ENCODE measurements around the gene RNF34. TPM values are rescaled to one million over a fixed set of nuclear protein-coding genes. Genes with fewer than 3 reads are reported as not detected.

The RNF34 gene
- polyA plus RNA-seq, 1 of the 3 experiments (the other 2 are of a cell fraction): 29.4 TPM

DNA sequence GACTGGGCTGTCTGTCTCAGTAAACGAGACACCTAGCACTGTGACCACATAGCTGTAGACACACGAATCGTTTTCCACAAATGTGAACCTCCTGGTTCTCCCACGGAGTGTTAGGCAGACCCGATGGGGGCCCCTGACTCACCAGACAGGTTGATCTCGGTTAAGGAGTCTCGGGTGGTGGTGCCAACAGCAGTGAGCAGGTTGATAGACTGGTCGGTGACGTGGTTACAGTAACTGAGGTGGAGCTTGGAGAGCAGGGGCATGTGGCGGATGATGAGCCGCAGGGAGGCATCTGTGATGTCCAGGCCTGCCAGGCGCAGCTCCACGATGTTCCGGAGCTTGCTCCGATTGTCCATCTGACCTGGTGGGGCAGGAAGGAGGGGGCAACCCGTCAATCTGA, 39.8 kb downstream of the RNF34 start:
- H2AFZ ChIP-seq (ENCODE audit: low read depth): no peak overlapping the region
- DNase-seq: peak; percentile 12
- H3K4me2 ChIP-seq: no peak overlapping the region
- ChIA-PET CTCF (interaction anchor here (0.7 to 3.8 kb wide), 3 partner anchors 8 to 105 kb away, joined by 3 to 27 read pairs (median 6); no protein-coding TSS in a partner anchor), POLR2A (no interaction called here)
- WGBS (ENCODE audit: low lambda C conversion rate): 100% methylated on average over 6 of the region's 16 CpGs
- no peaks in the 10 kb centered on the region for H3K27me3 ChIP-seq (ENCODE audit: insufficient read depth)
- H3K9me2 ChIP-seq: no peaks in the 10 kb centered on the region
- peaks cover 30 to 40% of the 10 kb centered on the region in 2 experiments for H3K36me3 ChIP-seq (replicated peaks in 1 of 2; ENCODE audit: control insufficient read depth in 1 of 2, insufficient read depth in 2 of 2, low read length in 1 of 2)
- peaks cover 0 to 2% of the 10 kb centered on the region in 2 experiments; a peak in 1 of 4 replicates for H3K4me1 ChIP-seq (ENCODE audit: control insufficient read depth in 1 of 2, insufficient read depth in 2 of 2, low read depth in 1 of 2, low read length in 1 of 2)
- TF ChIP-seq NRF1 (IDR thresholded peaks at IDR 0.05; ENCODE audit: low read depth, low read length) (no peak), SIN3A (IDR thresholded peaks at IDR 0.05; ENCODE audit: borderline replicate concordance, low read depth, low read length) (no peak), TCF12 (IDR thresholded peaks at IDR 0.05) (no peak), NFIC (IDR thresholded peaks at IDR 0.05; ENCODE audit: borderline replicate concordance) (no peak), JUND (IDR thresholded peaks at IDR 0.05) (no peak)
- no peak overlapping the region for H3K9ac ChIP-seq
- H3K79me2 ChIP-seq (ENCODE audit: insufficient read depth): peaks cover 2% of the 10 kb centered on the region; the same call in 1 of the 2 replicates
- H3F3A ChIP-seq (replicated peaks; ENCODE audit: insufficient read depth): no peaks in the 10 kb centered on the region
- H4K20me1 ChIP-seq (ENCODE audit: insufficient read depth): no peaks in the 10 kb centered on the region
- no peak overlapping the region for H3K4me3 ChIP-seq (ENCODE audit: low read depth in 2 of 2, low read length in 1 of 2)
- no peaks in the 10 kb centered on the region for H3K9me3 ChIP-seq
- H3K27ac ChIP-seq (ENCODE audit: low read depth in 2 of 2, low read length in 1 of 2): no peak overlapping the region

DNA sequence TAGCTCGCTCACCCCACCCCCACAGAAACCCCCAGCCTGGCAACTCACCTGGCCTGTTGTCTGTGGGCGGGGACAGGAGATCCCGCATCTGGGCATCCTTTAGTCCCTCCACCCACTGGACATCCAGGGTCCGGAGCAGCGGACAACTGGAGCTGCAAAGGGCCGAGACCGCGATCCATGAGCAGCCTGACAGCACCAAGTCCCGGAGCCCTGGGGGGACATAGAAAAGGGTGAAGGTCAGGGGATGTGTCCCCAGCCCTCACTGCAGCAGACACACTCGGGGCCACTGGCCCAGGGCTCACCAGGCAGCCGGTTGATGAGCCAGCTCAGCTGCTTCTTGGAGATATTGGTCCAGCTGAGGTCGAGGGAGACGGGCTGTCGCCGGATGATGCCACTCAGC, 40.9 kb downstream of the RNF34 start:
- no CpG with 5 or more reads among the region's 15 CpGs for WGBS (ENCODE audit: low lambda C conversion rate)
- H3K27ac ChIP-seq (ENCODE audit: low read depth in 2 of 2, low read length in 1 of 2): no peak overlapping the region
- H3K27me3 ChIP-seq (ENCODE audit: insufficient read depth): no peaks in the 10 kb centered on the region
- no peak overlapping the region for H3K9ac ChIP-seq
- TF ChIP-seq RFX5 (IDR thresholded peaks at IDR 0.05; ENCODE audit: low read length) (no peak), PBX3 (IDR thresholded peaks at IDR 0.05) (no peak), YY1 (IDR thresholded peaks at IDR 0.05; ENCODE audit: low read depth) (no peak), FOSL2 (IDR thresholded peaks at IDR 0.05; ENCODE audit: borderline replicate concordance, low read depth) (no peak), GABPA (IDR thresholded peaks at IDR 0.05; ENCODE audit: low read depth) (no peak), RCOR1 (IDR thresholded peaks at IDR 0.05; ENCODE audit: low read length) (no peak), RAD21 (IDR thresholded peaks at IDR 0.05; ENCODE audit: low read length) (no peak), FOXM1 (IDR thresholded peaks at IDR 0.05; ENCODE audit: low read depth) (no peak), GATA2 (CRISPR knock-in tag; IDR thresholded peaks at IDR 0.05) (no peak), CHD2 (IDR thresholded peaks at IDR 0.05; ENCODE audit: low read length, partially characterized antibody) (no peak), TAF1 (IDR thresholded peaks at IDR 0.05; ENCODE audit: borderline replicate concordance, low read depth, low read length) (no peak), FOXJ3 (CRISPR knock-in tag; IDR thresholded peaks at IDR 0.05) (no peak), NFIC (IDR thresholded peaks at IDR 0.05; ENCODE audit: borderline replicate concordance) (no peak), SIN3A (IDR thresholded peaks at IDR 0.05; ENCODE audit: borderline replicate concordance, low read depth, low read length) (no peak), EP300 (IDR thresholded peaks at IDR 0.05; ENCODE audit: borderline replicate concordance in 1 of 2, low read depth in 1 of 2, low read length in 1 of 2) (no peak), POLR2AphosphoS5 (IDR thresholded peaks at IDR 0.05; ENCODE audit: low read depth, low read length) (no peak)
- TF ChIP-seq, protein P1, sequence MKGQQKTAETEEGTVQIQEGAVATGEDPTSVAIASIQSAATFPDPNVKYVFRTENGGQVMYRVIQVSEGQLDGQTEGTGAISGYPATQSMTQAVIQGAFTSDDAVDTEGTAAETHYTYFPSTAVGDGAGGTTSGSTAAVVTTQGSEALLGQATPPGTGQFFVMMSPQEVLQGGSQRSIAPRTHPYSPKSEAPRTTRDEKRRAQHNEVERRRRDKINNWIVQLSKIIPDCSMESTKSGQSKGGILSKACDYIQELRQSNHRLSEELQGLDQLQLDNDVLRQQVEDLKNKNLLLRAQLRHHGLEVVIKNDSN (IDR thresholded peaks at IDR 0.05; ENCODE audit: borderline replicate concordance, low read depth): no peak
- H3K4me1 ChIP-seq (ENCODE audit: control insufficient read depth in 1 of 2, insufficient read depth in 2 of 2, low read depth in 1 of 2, low read length in 1 of 2): peaks cover 0 to 2% of the 10 kb centered on the region in 2 experiments; a peak in 1 of 4 replicates
- H3K9me3 ChIP-seq: no peaks in the 10 kb centered on the region
- H2AFZ ChIP-seq (ENCODE audit: low read depth): no peak overlapping the region
- H3K9me2 ChIP-seq: no peaks in the 10 kb centered on the region
- H4K20me1 ChIP-seq (ENCODE audit: insufficient read depth): no peaks in the 10 kb centered on the region
- peak; percentile 8 for DNase-seq
- CTCF ChIA-PET: interaction anchor here (1.1 to 6.9 kb wide), 6 partner anchors 10 to 123 kb away, joined by 3 to 192 read pairs (median 11); no protein-coding TSS in a partner anchor
- no peaks in the 10 kb centered on the region for H3K79me2 ChIP-seq (ENCODE audit: insufficient read depth)
- POLR2A ChIA-PET: interaction anchor here (0.6 kb wide), 1 partner anchor 52 kb away, joined by 3 read pairs; no protein-coding TSS in a partner anchor
- no peak overlapping the region for H3K4me2 ChIP-seq
- H3K36me3 ChIP-seq (replicated peaks in 1 of 2; ENCODE audit: control insufficient read depth in 1 of 2, insufficient read depth in 2 of 2, low read length in 1 of 2): peaks cover 21 to 40% of the 10 kb centered on the region in 2 experiments
- H3F3A ChIP-seq (replicated peaks; ENCODE audit: insufficient read depth): no peaks in the 10 kb centered on the region
- no peak overlapping the region for H3K4me3 ChIP-seq (ENCODE audit: low read depth in 2 of 2, low read length in 1 of 2)
